GM18909 (cell line): ENCODE data around the gene SETDB1.
"Not testable (repeated sequence)": the region's sequence is repeated elsewhere in the genome, so short reads cannot be mapped to it uniquely, and the experiment has no call there.

Experiments
- ATAC-seq: cut with Tn5 transposase; IDR thresholded peaks from one replicate; pipeline ENCODE4 v1.9.1; 2021; ENCODE audit warnings: mild to moderate bottlenecking; ENCODE audit not compliant: unreplicated experiment, poor library complexity

Gene SETDB1

GRCh38 chr1:150928286-150928685 lies 2.1 kb downstream of the SETDB1 start:
- no peak for ATAC-seq

GRCh38 chr1:150928775-150929174 lies 2.6 kb downstream of the SETDB1 start:
- ATAC-seq: not testable (repeated sequence)

- ATAC-seq: no peak
Measured at GRCh38 chr1:150931773-150932172, 5.6 kb downstream of the SETDB1 start.

- no peak for ATAC-seq
Measured at GRCh38 chr1:150944856-150945255, 18.7 kb downstream of the SETDB1 start.

GRCh38 chr1:150954708-150955107 lies 28.5 kb downstream of the SETDB1 start:
- no peak for ATAC-seq

GRCh38 chr1:150955280-150955679 lies 29.1 kb downstream of the SETDB1 start:
- no peak for ATAC-seq

GRCh38 chr1:150957666-150958065 lies 31.5 kb downstream of the SETDB1 start:
- ATAC-seq: no peak

- no peak for ATAC-seq
Measured at GRCh38 chr1:150960646-150961045, 34.5 kb downstream of the SETDB1 start.

- no peak for ATAC-seq
Measured at GRCh38 chr1:150961756-150962155, 35.6 kb downstream of the SETDB1 start.

- no peak for ATAC-seq
Measured at GRCh38 chr1:150963321-150964163, 37.4 kb downstream of the SETDB1 start.

- no peak for ATAC-seq
Measured at GRCh38 chr1:150964164-150964489, 38.0 kb downstream of the SETDB1 start.

GRCh38 chr1:150965605-150966004 lies 39.4 kb downstream of the SETDB1 start:
- ATAC-seq: no peak

- ATAC-seq: no peak
Measured at GRCh38 chr1:150966011-150966410, 39.8 kb downstream of the SETDB1 start.

GRCh38 chr1:150967936-150968335 lies 41.8 kb downstream of the SETDB1 start:
- ATAC-seq: no peak

GRCh38 chr1:150968491-150968890 lies 42.3 kb downstream of the SETDB1 start:
- no peak for ATAC-seq

GRCh38 chr1:150969626-150970025 lies 43.5 kb downstream of the SETDB1 start:
- ATAC-seq: no peak

- ATAC-seq: no peak
Measured at GRCh38 chr1:150970808-150971582, 44.8 kb downstream of the SETDB1 start.

GRCh38 chr1:150971583-150972416 lies 45.6 kb downstream of the SETDB1 start:
- no peak for ATAC-seq

GRCh38 chr1:150972417-150972940 lies 46.3 kb downstream of the SETDB1 start:
- ATAC-seq: no peak

GRCh38 chr1:150973258-150973835 lies 47.2 kb downstream of the SETDB1 start:
- no peak for ATAC-seq
